KOPT-K1 (cell line): ENCODE measurements around the gene KLK10.
"Not testable (repeated sequence)": the region's sequence is repeated elsewhere in the genome, so short reads cannot be mapped to it uniquely, and the experiment has no call there.

Experiments
- H3K27ac ChIP-seq: fragments of 200-600 bp; sonication (generic); 2 replicates; pipeline ENCODE4 v1.5.1; 2016; ENCODE audit warnings: antibody characterized with exemption, mild to moderate bottlenecking, low read depth, low read length; ENCODE audit not compliant: poor library complexity, severe bottlenecking
- H3K36me3 ChIP-seq: fragments of 200-600 bp; sonication (generic); 2 replicates; pipeline ENCODE4 v1.5.1; 2017; ENCODE audit warnings: antibody characterized with exemption, mild to moderate bottlenecking, low read length, moderate library complexity; ENCODE audit not compliant: insufficient read depth
- H3K9me3 ChIP-seq: fragments of 200-600 bp; sonication (generic); 2 replicates; pipeline ENCODE4 v1.5.1; 2017; ENCODE audit warnings: antibody characterized with exemption, low read length, mild to moderate bottlenecking; ENCODE audit not compliant: insufficient read depth, poor library complexity, severe bottlenecking

The KLK10 gene

GRCh38 chr19:51000426-51000825 lies 19.1 kb downstream of the KLK10 start:
- no peaks in the 10 kb centered on the region for H3K36me3 ChIP-seq
- H3K9me3 ChIP-seq: no peaks in the 10 kb centered on the region
- H3K27ac ChIP-seq: no peak overlapping the region

GRCh38 chr19:50998686-50999085 lies 20.8 kb downstream of the KLK10 start:
- Histone ChIP-seq H3K9me3 (no peaks in the 10 kb centered on the region), H3K36me3 (no peaks in the 10 kb centered on the region), H3K27ac (no peak overlapping the region)

GRCh38 chr19:50998061-50998460 lies 21.4 kb downstream of the KLK10 start:
- H3K27ac ChIP-seq: no peak overlapping the region
- no peaks in the 10 kb centered on the region for H3K36me3 ChIP-seq
- H3K9me3 ChIP-seq: no peaks in the 10 kb centered on the region

GRCh38 chr19:50994129-50994528 lies 25.4 kb downstream of the KLK10 start:
- H3K27ac ChIP-seq: no peak overlapping the region
- H3K36me3 ChIP-seq: no peaks in the 10 kb centered on the region
- no peaks in the 10 kb centered on the region for H3K9me3 ChIP-seq

GRCh38 chr19:50992666-50993035 lies 26.9 kb downstream of the KLK10 start:
- Histone ChIP-seq H3K27ac (no peak overlapping the region), H3K9me3 (no peaks in the 10 kb centered on the region), H3K36me3 (no peaks in the 10 kb centered on the region)

GRCh38 chr19:50984416-50984815 lies 35.1 kb downstream of the KLK10 start:
- not testable (repeated sequence) for H3K27ac ChIP-seq, H3K36me3 ChIP-seq, H3K9me3 ChIP-seq

GRCh38 chr19:50983625-50984292 lies 35.8 kb downstream of the KLK10 start, which contains the start of gene KLK7:
TSS of gene KLK7 (minus strand) at chr19:50983917. CDS start at chr19:50982399, 1,518 bp downstream.
- H3K27ac ChIP-seq: no peak within 1 kb of the TSS
- no peaks in the 10 kb centered on the region for H3K36me3 ChIP-seq
- H3K9me3 ChIP-seq: no peaks in the 10 kb centered on the region

GRCh38 chr19:50982186-50982585 lies 37.3 kb downstream of the KLK10 start:
- Histone ChIP-seq H3K9me3 (no peaks in the 10 kb centered on the region), H3K36me3 (no peaks in the 10 kb centered on the region), H3K27ac (no peak overlapping the region)

- Histone ChIP-seq H3K9me3 (no peaks in the 10 kb centered on the region), H3K36me3 (no peaks in the 10 kb centered on the region), H3K27ac (no peak overlapping the region)
These were observed 37.8 kb downstream of the KLK10 start for GRCh38 chr19:50981587-50982146.

- Histone ChIP-seq H3K9me3 (no peaks in the 10 kb centered on the region), H3K27ac (no peak overlapping the region)
These were observed 39.3 kb downstream of the KLK10 start for GRCh38 chr19:50980208-50980607.

GRCh38 chr19:50979758-50980157 lies 39.8 kb downstream of the KLK10 start:
- no peaks in the 10 kb centered on the region for H3K9me3 ChIP-seq
- no peak overlapping the region for H3K27ac ChIP-seq
- no peaks in the 10 kb centered on the region for H3K36me3 ChIP-seq

More at GRCh38 chr19:50980208-50980607, 39.3 kb downstream of the KLK10 start:
- H3K36me3 ChIP-seq: no peaks in the 10 kb centered on the region

GRCh38 chr19:50978772-50979390 lies 40.6 kb downstream of the KLK10 start:
- Histone ChIP-seq H3K36me3 (no peaks in the 10 kb centered on the region), H3K9me3 (no peaks in the 10 kb centered on the region), H3K27ac (no peak overlapping the region)

- H3K9me3 ChIP-seq: no peaks in the 10 kb centered on the region
- H3K27ac ChIP-seq: no peak overlapping the region
- no peaks in the 10 kb centered on the region for H3K36me3 ChIP-seq
These were observed 41.9 kb downstream of the KLK10 start for GRCh38 chr19:50977626-50978025.

- no peaks in the 10 kb centered on the region for H3K36me3 ChIP-seq
- no peaks in the 10 kb centered on the region for H3K9me3 ChIP-seq
- H3K27ac ChIP-seq: no peak overlapping the region
These were observed 43.7 kb downstream of the KLK10 start for GRCh38 chr19:50975766-50976165.

GRCh38 chr19:50974702-50975556 lies 44.6 kb downstream of the KLK10 start:
- Histone ChIP-seq H3K9me3 (no peaks in the 10 kb centered on the region), H3K36me3 (no peaks in the 10 kb centered on the region), H3K27ac (no peak overlapping the region)
